Stomach smooth muscle (tissue), 2 donors: Measurements from ENCODE around the gene C9orf50.

Source experiments
- H3K27ac ChIP-seq: one replicate; pipeline ENCODE4 v1.7.0; 2013; ENCODE audit warnings: mild to moderate bottlenecking, low read length, inconsistent platforms
- H3K27me3 ChIP-seq, 2 donors: one replicate each; pipeline ENCODE4 v1.7.0; 2013; ENCODE audit warnings: low read length in 2 of 2; ENCODE audit not compliant: insufficient read depth in 2 of 2, control insufficient read depth in 1 of 2
- H3K36me3 ChIP-seq, 2 donors: one replicate each; pipeline ENCODE4 v1.7.0; 2013; ENCODE audit warnings: low read length in 2 of 2; ENCODE audit not compliant: control insufficient read depth in 2 of 2, insufficient read depth in 2 of 2
- H3K4me1 ChIP-seq: one replicate; pipeline ENCODE4 v1.7.0; 2013; ENCODE audit warnings: low read length; ENCODE audit not compliant: control insufficient read depth, insufficient read depth
- H3K4me3 ChIP-seq, 2 donors: one replicate each; pipeline ENCODE4 v1.7.0; 2013; ENCODE audit warnings: low read length in 2 of 2
- H3K9ac ChIP-seq, 2 donors: one replicate each; pipeline ENCODE4 v1.7.0; 2013; ENCODE audit warnings: low read length in 2 of 2, mild to moderate bottlenecking in 1 of 2
- H3K9me3 ChIP-seq, 2 donors: one replicate each; pipeline ENCODE4 v1.7.0; 2013; ENCODE audit warnings: low read length in 2 of 2; ENCODE audit not compliant: control insufficient read depth in 2 of 2
- donor health status: healthy.
- donor health status: Pancreatic carcinoma.

Gene C9orf50

DNA sequence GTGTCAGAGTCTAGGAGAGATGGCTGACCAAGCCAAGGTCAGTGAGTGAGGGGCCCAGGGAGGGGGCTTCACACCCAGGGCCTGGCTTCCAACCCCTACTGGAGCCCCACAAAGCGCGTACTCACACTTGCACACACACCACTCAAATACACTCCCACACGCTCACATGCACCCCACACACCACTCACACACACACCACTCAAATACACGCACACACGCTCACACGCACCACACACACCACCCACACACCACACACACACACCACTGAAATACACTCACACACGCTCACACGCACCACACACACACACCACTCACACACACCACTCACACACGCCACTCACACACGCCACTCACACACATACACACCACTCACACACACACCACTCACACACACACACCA lies 26.7 kb upstream of the C9orf50 start:
- Histone ChIP-seq H3K4me1 (no peaks in the 10 kb centered on the region), H3K27me3 (no peaks in the 10 kb centered on the region), H3K36me3 (no peaks in the 10 kb centered on the region), H3K9me3 (no peaks in the 10 kb centered on the region), H3K4me3 (no peak overlapping the region), H3K9ac (no peak overlapping the region), H3K27ac (no peak overlapping the region)

DNA sequence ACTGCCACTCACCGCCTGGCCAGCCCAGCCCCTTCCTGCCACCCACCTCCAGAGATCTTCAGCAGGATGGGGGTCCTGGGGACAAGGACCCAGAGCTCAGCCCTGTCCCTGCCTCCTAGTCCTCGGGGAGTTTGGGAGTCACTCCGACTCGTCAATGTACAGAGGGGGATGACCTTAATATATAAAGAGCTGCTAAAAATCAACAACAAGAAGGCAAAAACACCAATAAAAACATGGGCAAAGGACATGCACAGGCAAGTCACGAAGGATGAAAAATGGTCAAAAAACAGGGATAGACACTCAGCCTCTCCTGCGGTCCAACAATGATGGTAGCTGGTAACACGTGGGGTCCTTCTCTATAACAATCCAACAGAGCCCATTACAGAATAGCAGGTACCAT lies 25.8 kb upstream of the C9orf50 start:
- Histone ChIP-seq H3K4me3 (no peak overlapping the region), H3K4me1 (peaks cover 4% of the 10 kb centered on the region), H3K27ac (no peak overlapping the region), H3K9ac (no peak overlapping the region), H3K36me3 (no peaks in the 10 kb centered on the region), H3K27me3 (no peaks in the 10 kb centered on the region), H3K9me3 (no peaks in the 10 kb centered on the region)

DNA sequence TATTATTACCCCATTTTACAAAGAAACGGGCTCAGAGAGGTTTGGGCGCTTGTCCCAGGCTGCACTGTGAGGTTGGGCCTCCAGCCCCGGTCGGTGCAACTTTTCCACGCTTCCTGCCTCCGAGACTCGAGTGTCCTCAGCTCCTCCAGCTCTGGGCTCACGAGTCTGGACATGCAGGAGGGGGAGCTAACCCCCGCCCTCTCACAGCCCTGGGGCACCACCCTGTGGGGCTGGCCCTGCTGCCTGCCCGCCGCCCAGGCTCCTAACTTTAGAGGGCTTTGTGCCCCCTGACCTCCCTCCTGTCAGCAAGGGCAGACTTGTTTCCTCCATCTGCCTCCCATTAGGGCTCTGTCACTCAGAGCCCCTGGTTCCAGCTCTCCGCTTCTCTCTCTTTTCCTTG lies 25.4 kb upstream of the C9orf50 start:
- Histone ChIP-seq H3K27ac (no peak overlapping the region), H3K4me1 (peaks cover 7% of the 10 kb centered on the region), H3K36me3 (no peaks in the 10 kb centered on the region), H3K27me3 (no peaks in the 10 kb centered on the region), H3K9ac (no peak overlapping the region), H3K4me3 (no peak overlapping the region), H3K9me3 (no peaks in the 10 kb centered on the region)

- Histone ChIP-seq H3K36me3 (no peaks in the 10 kb centered on the region), H3K4me1 (peaks cover 21% of the 10 kb centered on the region), H3K4me3 (no peak overlapping the region), H3K9ac (no peak overlapping the region), H3K27ac (no peak overlapping the region), H3K9me3 (no peaks in the 10 kb centered on the region), H3K27me3 (no peaks in the 10 kb centered on the region)
Measured at GRCh38 chr9:129644902-129645301, 24.0 kb upstream of the C9orf50 start.

DNA sequence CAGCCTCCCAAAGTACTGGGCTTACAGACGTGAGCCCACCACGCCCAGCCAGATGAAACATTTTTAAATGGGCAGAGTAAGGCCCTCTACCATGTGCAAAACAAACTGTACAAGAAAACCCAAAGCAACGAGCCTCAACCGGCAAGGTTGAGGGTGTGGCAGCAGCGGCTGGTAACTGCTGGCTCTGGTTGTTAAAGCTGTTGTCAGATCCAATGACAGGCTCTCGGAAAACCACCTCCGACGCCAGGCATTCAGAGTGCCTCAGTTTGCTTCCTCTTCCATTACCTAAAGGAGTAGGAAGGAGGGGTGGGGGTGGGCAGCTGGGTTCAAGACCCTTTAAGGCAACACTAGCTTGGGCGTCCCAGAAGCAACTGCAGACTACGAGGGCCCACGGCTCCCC lies 23.5 kb upstream of the C9orf50 start:
- no peak overlapping the region for H3K27ac ChIP-seq
- peaks cover 26% of the 10 kb centered on the region for H3K4me1 ChIP-seq
- H3K4me3 ChIP-seq: no peak overlapping the region
- H3K9me3 ChIP-seq: no peaks in the 10 kb centered on the region
- no peaks in the 10 kb centered on the region for H3K27me3 ChIP-seq
- H3K36me3 ChIP-seq: peaks cover 0 to under 1% of the 10 kb centered on the region in 2 donors
- H3K9ac ChIP-seq: no peak overlapping the region

DNA sequence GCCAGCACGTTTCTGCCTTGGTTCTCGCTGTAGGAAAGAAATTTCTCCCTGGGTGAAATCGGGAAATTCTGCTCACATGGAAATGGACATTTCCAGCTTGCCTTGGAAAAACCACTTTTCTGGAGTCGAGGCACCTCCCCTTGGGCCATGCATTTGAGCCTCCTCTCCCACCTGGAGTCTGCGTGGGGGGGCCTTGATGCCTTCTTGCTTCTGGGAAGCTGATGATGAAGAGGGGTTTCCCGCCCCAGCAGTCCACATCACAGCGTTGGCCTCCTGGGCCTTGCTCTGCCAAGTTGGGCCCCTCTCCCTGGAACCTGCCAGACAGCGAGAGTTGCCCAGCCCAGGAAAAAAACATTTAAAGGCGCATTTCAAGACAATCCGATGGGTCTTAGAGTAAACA lies 22.8 kb upstream of the C9orf50 start:
- no peak overlapping the region for H3K4me3 ChIP-seq
- peaks cover 30% of the 10 kb centered on the region for H3K4me1 ChIP-seq
- H3K9me3 ChIP-seq: no peaks in the 10 kb centered on the region

DNA sequence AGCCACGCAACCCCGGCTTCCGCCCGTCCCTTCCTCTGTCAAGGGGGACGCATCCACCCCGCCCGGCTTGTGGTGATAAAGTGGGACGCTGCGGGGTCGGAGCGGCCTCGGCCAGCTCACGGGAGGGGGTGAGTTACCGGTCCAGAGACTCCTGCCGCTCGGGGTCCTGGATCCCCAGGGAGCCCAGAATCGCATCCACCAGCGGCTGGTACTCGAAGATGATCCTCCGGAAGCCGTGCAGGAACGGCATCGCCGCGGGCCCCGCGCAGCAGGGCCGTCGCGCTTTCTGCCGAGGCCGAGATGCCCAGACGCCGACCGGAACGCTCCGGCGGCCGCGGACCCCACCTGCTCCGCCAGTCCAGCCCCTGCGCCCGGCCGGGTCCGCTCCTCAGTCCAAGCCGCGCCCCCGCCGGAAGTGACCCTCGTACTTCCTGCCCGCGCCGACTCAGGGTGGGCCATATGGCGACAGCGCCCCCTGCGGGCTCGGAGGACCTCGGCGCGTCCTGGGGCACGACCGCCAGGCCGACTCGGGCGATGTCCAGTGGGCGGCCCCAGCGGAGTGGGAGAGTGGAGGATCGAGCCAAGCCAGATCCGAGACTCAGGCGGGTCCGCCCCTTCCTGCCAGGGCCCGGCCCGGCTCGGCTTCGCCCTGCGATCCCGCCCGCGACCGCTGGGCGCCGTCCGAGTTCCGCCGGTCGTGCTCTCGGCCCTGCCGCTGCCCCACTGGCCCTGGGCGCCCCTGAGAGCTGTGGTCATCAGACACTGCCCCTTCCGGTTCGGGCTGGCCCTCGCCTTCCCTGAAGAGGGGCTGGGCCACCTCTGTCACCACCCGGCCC lies 21.1 kb upstream of the C9orf50 start, which contains the start of gene ASB6:
Gene ASB6 (minus strand): TSS at position 402 of the 836 bp plus-strand sequence. CDS start 152 bp downstream, at position 250.
- Histone ChIP-seq H3K9ac (peak within 1 kb of the TSS; percentile 80 to 86), H3K4me3 (peak within 1 kb of the TSS; percentile 83 to 97), H3K9me3 (no peaks in the 10 kb centered on the region), H3K27me3 (no peaks in the 10 kb centered on the region), H3K36me3 (peaks cover 15 to 25% of the 10 kb centered on the region in 2 donors), H3K27ac (peak within 1 kb of the TSS; percentile 88), H3K4me1 (peaks cover 30% of the 10 kb centered on the region)

More for the DNA sequence above, 22.8 kb upstream of the C9orf50 start:
- H3K9ac ChIP-seq: no peak overlapping the region
- H3K27ac ChIP-seq: no peak overlapping the region
- no peaks in the 10 kb centered on the region for H3K27me3 ChIP-seq
- H3K36me3 ChIP-seq: peaks cover 3 to 7% of the 10 kb centered on the region in 2 donors

- Histone ChIP-seq H3K27me3 (no peaks in the 10 kb centered on the region), H3K36me3 (peaks cover 15 to 26% of the 10 kb centered on the region in 2 donors), H3K9me3 (no peaks in the 10 kb centered on the region), H3K4me3 (peak overlapping the region; percentile 83 to 97), H3K27ac (peak overlapping the region; percentile 88), H3K4me1 (peaks cover 30% of the 10 kb centered on the region), H3K9ac (peak overlapping the region; percentile 75 to 80)
Measured at GRCh38 chr9:129640871-129641749, 20.2 kb upstream of the C9orf50 start.

DNA sequence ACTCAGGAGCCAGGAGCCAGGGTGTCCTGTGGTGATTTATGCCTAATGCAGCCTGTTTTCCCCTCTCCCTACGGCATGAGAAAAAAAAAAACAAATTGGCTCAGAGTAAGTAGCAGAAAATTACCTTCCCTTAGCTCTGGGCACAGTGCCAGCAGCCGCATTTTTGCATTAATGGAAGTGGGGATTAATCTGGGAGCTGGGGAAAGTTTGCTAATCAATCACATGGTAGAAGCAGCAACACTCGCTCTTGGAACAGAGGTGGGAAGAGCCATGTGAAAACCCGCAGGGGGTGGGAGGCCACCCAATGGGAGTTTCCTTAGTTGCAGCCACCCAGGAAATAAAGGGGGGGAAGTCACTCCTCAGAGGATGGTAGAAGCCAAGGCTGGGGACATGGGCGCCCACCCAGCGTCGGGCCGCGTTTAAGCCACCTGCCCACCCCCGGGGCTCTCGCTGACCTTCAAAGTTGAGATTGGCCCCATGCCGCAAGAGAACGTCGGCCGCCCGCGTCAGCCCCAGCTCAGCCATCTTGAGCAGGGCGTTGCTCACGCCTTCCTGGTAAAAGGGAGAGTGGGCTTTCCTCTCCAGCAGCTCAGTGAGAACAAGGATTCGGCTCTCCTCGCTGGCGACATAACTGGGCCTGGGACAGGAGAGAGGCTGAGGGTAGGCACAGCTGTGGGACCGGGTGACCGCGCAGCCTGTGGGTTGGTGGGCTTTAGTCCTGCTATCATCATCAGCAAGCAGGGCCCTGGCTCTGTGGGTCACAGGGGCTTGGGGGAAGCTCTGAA lies 19.4 kb upstream of the C9orf50 start:
- H3K27ac ChIP-seq: no peak overlapping the region
- peaks cover 15 to 32% of the 10 kb centered on the region in 2 donors for H3K36me3 ChIP-seq
- H3K9ac ChIP-seq: peak overlapping the region in 1 of 2 donors; percentile 80
- H3K4me1 ChIP-seq: peaks cover 30% of the 10 kb centered on the region
- peak overlapping the region; percentile 83 to 97 for H3K4me3 ChIP-seq
- no peaks in the 10 kb centered on the region for H3K9me3 ChIP-seq
- H3K27me3 ChIP-seq: no peaks in the 10 kb centered on the region

- H3K4me3 ChIP-seq: no peak overlapping the region
- no peak overlapping the region for H3K9ac ChIP-seq
- H3K27ac ChIP-seq: no peak overlapping the region
- no peaks in the 10 kb centered on the region for H3K9me3 ChIP-seq
- peaks cover 30% of the 10 kb centered on the region for H3K4me1 ChIP-seq
- peaks cover 20 to 37% of the 10 kb centered on the region in 2 donors for H3K36me3 ChIP-seq
- H3K27me3 ChIP-seq: no peaks in the 10 kb centered on the region
Measured at GRCh38 chr9:129639756-129640085, 18.8 kb upstream of the C9orf50 start.
